H1 (cell line): Measurements from ENCODE around the gene VOPP1. TPM values are rescaled to one million over a fixed set of nuclear protein-coding genes. Genes with fewer than 3 reads are reported as not detected.

Source experiments
- CTCF ChIA-PET: fragments of 300-600 bp; sonication (Branson Sonifier 250); formaldehyde crosslinking; loops from one replicate; lab custom pipeline; 2021; ENCODE audit not compliant: partially characterized antibody; lab: Charles Lee
- POLR2A ChIA-PET: fragments of 300-600 bp; sonication (Branson Sonifier 250); formaldehyde crosslinking; loops from one replicate; lab custom pipeline; 2021; ENCODE audit warnings: inconsistent platforms; ENCODE audit not compliant: partially characterized antibody; lab: Charles Lee
- DNase-seq, 2 experiments: peaks; one replicate each; pipeline versions ENCODE4 v3.0.0 to v3.0.0-alpha.2; 2010 to 2022; ENCODE audit warnings: low spot score in 2 of 2, low read depth in 1 of 2, mixed read lengths in 1 of 2
- FAIRE-seq: peaks from 2 replicates; lab custom pipeline; 2011; peaks lifted over from hg19 to GRCh38; lab: Jason Lieb, UNC
- H2AFZ ChIP-seq: 2 replicates; pipeline ENCODE4 v1.8.1; 2012; ENCODE audit warnings: low read length, inconsistent platforms
- H2AK5ac ChIP-seq: 2 replicates; pipeline ENCODE4 v1.6.1; 2013; ENCODE audit warnings: low read depth, low read length
- H2BK120ac ChIP-seq: replicated peaks from 2 replicates; pipeline ENCODE3; 2013; ENCODE audit warnings: low read depth, low read length, inconsistent platforms
- H2BK12ac ChIP-seq: 2 replicates; pipeline ENCODE4 v1.6.1; 2013; ENCODE audit warnings: low read depth, low read length
- H2BK15ac ChIP-seq: 2 replicates; pipeline ENCODE4 v1.6.1; 2013; ENCODE audit warnings: low read length
- H2BK20ac ChIP-seq: 2 replicates; pipeline ENCODE4 v1.6.1; 2013; ENCODE audit warnings: low read length
- H2BK5ac ChIP-seq: 2 replicates; pipeline ENCODE4 v1.6.1; 2013; ENCODE audit warnings: low read depth, low read length
- H3K14ac ChIP-seq: 2 replicates; pipeline ENCODE4 v1.6.1; 2013; ENCODE audit warnings: inconsistent platforms; ENCODE audit not compliant: insufficient read length
- H3K18ac ChIP-seq: 2 replicates; pipeline ENCODE4 v1.6.1; 2013; ENCODE audit warnings: low read length; ENCODE audit errors: extremely low read depth
- H3K23ac ChIP-seq: 2 replicates; pipeline ENCODE4 v1.6.1; 2013; ENCODE audit warnings: inconsistent platforms; ENCODE audit not compliant: insufficient read length
- H3K23me2 ChIP-seq: 2 replicates; pipeline ENCODE4 v1.6.1; 2013; ENCODE audit warnings: low read depth, low read length
- H3K27ac ChIP-seq: 2 replicates; pipeline ENCODE4 v1.6.1; 2011; ENCODE audit warnings: low read depth, low read length, inconsistent platforms
- H3K27me3 ChIP-seq, 4 experiments: replicated peaks in 1 of 4; 1 replicate in 1 of 4; 2 replicates in 3 of 4; pipeline versions ENCODE4 v1.6.1 to v1.8.1; 2011 to 2013; ENCODE audit warnings: low read length in 3 of 4, mild to moderate bottlenecking in 3 of 4, inconsistent platforms in 2 of 4, mixed read lengths in 2 of 4, moderate library complexity in 1 of 4; ENCODE audit not compliant: control insufficient read depth in 3 of 4, insufficient read depth in 3 of 4; ENCODE audit errors: extremely low read depth in 1 of 4
- H3K36me3 ChIP-seq, 4 experiments: 2 replicates each; pipeline versions ENCODE4 v1.6.1 to v1.8.1; 2011 to 2013; ENCODE audit warnings: mild to moderate bottlenecking in 4 of 4, low read length in 3 of 4, moderate library complexity in 2 of 4, control low read depth in 1 of 4, inconsistent platforms in 1 of 4; ENCODE audit not compliant: insufficient read depth in 4 of 4, control insufficient read depth in 2 of 4
- H3K4ac ChIP-seq: replicated peaks from 2 replicates; pipeline ENCODE3; 2013; ENCODE audit warnings: low read length, low read depth, mixed read lengths, inconsistent platforms; ENCODE audit not compliant: insufficient read length
- H3K4me1 ChIP-seq, 4 experiments: replicated peaks in 1 of 4; 1 replicate in 1 of 4; 2 replicates in 3 of 4; pipeline versions ENCODE4 v1.6.1 to v1.8.1; 2011 to 2013; ENCODE audit warnings: low read length in 3 of 4, inconsistent platforms in 2 of 4, mixed read lengths in 1 of 4; ENCODE audit not compliant: insufficient read depth in 4 of 4, control insufficient read depth in 3 of 4
- H3K4me2 ChIP-seq, 2 experiments: 2 replicates each; pipeline versions ENCODE4 v1.6.1 to v1.8.1; 2011 to 2013; ENCODE audit warnings: low read depth in 2 of 2, low read length in 2 of 2, control low read depth in 1 of 2, inconsistent platforms in 1 of 2, mild to moderate bottlenecking in 1 of 2; ENCODE audit not compliant: insufficient read depth in 1 of 2
- H3K4me3 ChIP-seq, 4 experiments: fragments of 200-600, 300-600 bp in 1 of 4; sonication (generic), shearing (Covaris generic), sonication (Bioruptor Twin) in 1 of 4; 2 replicates each; pipeline versions ENCODE4 v1.5.1 to v1.8.1; 2011 to 2016; ENCODE audit warnings: low read length in 4 of 4, low read depth in 3 of 4, control low read depth in 2 of 4, inconsistent platforms in 2 of 4, mild to moderate bottlenecking in 2 of 4, mixed read lengths in 1 of 4, moderate library complexity in 1 of 4; ENCODE audit not compliant: insufficient read depth in 2 of 4; ENCODE audit errors: extremely low read depth in 1 of 4
- H3K56ac ChIP-seq: replicated peaks from 2 replicates; pipeline ENCODE3; 2013; ENCODE audit warnings: low read depth, mild to moderate bottlenecking, mixed read lengths, low read length, inconsistent platforms; ENCODE audit not compliant: insufficient read length
- H3K79me1 ChIP-seq: 2 replicates; pipeline ENCODE4 v1.6.1; 2013; ENCODE audit warnings: low read depth, low read length, control low read depth
- H3K79me2 ChIP-seq, 2 experiments: 2 replicates each; pipeline versions ENCODE4 v1.6.1 to v1.8.1; 2012 to 2013; ENCODE audit warnings: low read length in 2 of 2, mild to moderate bottlenecking in 2 of 2, inconsistent platforms in 1 of 2; ENCODE audit not compliant: insufficient read depth in 2 of 2, control insufficient read depth in 1 of 2
- H3K9ac ChIP-seq, 4 experiments: replicated peaks in 1 of 4; 1 replicate in 1 of 4; 2 replicates in 3 of 4; pipeline versions ENCODE4 v1.6.1 to v1.8.1; 2011 to 2013; ENCODE audit warnings: low read depth in 3 of 4, low read length in 3 of 4, control low read depth in 2 of 4, mild to moderate bottlenecking in 2 of 4, moderate library complexity in 2 of 4, inconsistent platforms in 1 of 4; ENCODE audit errors: extremely low read depth in 1 of 4
- H3K9me3 ChIP-seq, 2 experiments: 2 replicates each; pipeline versions ENCODE4 v1.6.1 to v1.8.1; 2012 to 2013; ENCODE audit warnings: mild to moderate bottlenecking in 2 of 2, moderate library complexity in 2 of 2, control low read depth in 1 of 2, inconsistent platforms in 1 of 2, low read depth in 1 of 2, low read length in 1 of 2, mixed read lengths in 1 of 2; ENCODE audit not compliant: insufficient read depth in 2 of 2
- H4K20me1 ChIP-seq, 2 experiments: replicated peaks in 1 of 2; 2 replicates each; pipeline versions ENCODE3 to v1.8.1; 2011 to 2013; ENCODE audit warnings: inconsistent platforms in 2 of 2, low read length in 2 of 2, mild to moderate bottlenecking in 1 of 2; ENCODE audit not compliant: insufficient read depth in 2 of 2, control insufficient read depth in 1 of 2
- H4K5ac ChIP-seq: 2 replicates; pipeline ENCODE4 v1.6.1; 2013; ENCODE audit warnings: low read length, low read depth, mixed read lengths, inconsistent platforms; ENCODE audit not compliant: insufficient read length
- H4K8ac ChIP-seq: 2 replicates; pipeline ENCODE4 v1.8.0; 2013; ENCODE audit warnings: mild to moderate bottlenecking, moderate library complexity, low read length, inconsistent platforms; ENCODE audit not compliant: insufficient read depth; ENCODE audit errors: extremely low read depth
- H4K91ac ChIP-seq: replicated peaks from 2 replicates; pipeline ENCODE3; 2013; ENCODE audit warnings: low read length, mixed read lengths, inconsistent platforms; ENCODE audit not compliant: insufficient read length
- CBX8 ChIP-seq: fragments of 300-800, 300-1000 bp; sonication (generic); IDR thresholded peaks from 2 replicates; pipeline ENCODE4 v1.7.1; 2016; ENCODE audit warnings: low read depth, low read length, borderline replicate concordance
- CEBPB ChIP-seq: IDR thresholded peaks from 2 replicates; pipeline ENCODE4 v1.6.1; 2012; ENCODE audit warnings: low read depth, low read length
- EP300 ChIP-seq, 2 experiments: IDR thresholded peaks; 1 replicate in 1 of 2; 2 replicates in 1 of 2; pipeline ENCODE4 v1.6.1; 2011 to 2012; ENCODE audit warnings: low read depth in 2 of 2, low read length in 2 of 2, mild to moderate bottlenecking in 2 of 2, borderline replicate concordance in 1 of 2, inconsistent platforms in 1 of 2, moderate library complexity in 1 of 2
- EZH2 ChIP-seq: fragments of 200-600 bp; sonication (generic); IDR thresholded peaks from 2 replicates; pipeline ENCODE4 v1.7.1; 2012; ENCODE audit warnings: low read depth, mild to moderate bottlenecking, moderate library complexity, low read length, inconsistent platforms; ENCODE audit not compliant: severe bottlenecking
- FOSL1 ChIP-seq: IDR thresholded peaks from 2 replicates; pipeline ENCODE4 v1.6.1; 2011; ENCODE audit warnings: mild to moderate bottlenecking, low read depth, low read length, moderate library complexity; ENCODE audit not compliant: insufficient read depth
- HDAC6 ChIP-seq: IDR thresholded peaks from one replicate; pipeline ENCODE4 v1.7.1; 2012; ENCODE audit warnings: low read depth, mild to moderate bottlenecking, inconsistent platforms, low read length, moderate library complexity
- JUND ChIP-seq: IDR thresholded peaks from 2 replicates; pipeline ENCODE4 v1.6.1; 2011; ENCODE audit warnings: mild to moderate bottlenecking, improper control_type of control experiment, low read length
- KDM1A ChIP-seq: fragments of 200-600, 300-600 bp; sonication (generic); IDR thresholded peaks from 2 replicates; pipeline ENCODE4 v1.7.1; 2016; ENCODE audit warnings: mild to moderate bottlenecking, low read length, borderline replicate concordance
- RBBP5 ChIP-seq: IDR thresholded peaks from 2 replicates; pipeline ENCODE4 v1.7.1; 2012; ENCODE audit warnings: low read depth, mild to moderate bottlenecking, inconsistent platforms, low read length, moderate library complexity, borderline replicate concordance
- RNF2 ChIP-seq: fragments of 200-900, 300-1000 bp; sonication (generic); IDR thresholded peaks from 2 replicates; pipeline ENCODE4 v1.7.1; 2016; ENCODE audit warnings: borderline replicate concordance, low read depth, mild to moderate bottlenecking, antibody characterized with exemption, low read length; ENCODE audit not compliant: poor library complexity, severe bottlenecking; ENCODE audit errors: missing control alignments
- SP1 ChIP-seq: IDR thresholded peaks from 2 replicates; pipeline ENCODE4 v1.6.1; 2011; ENCODE audit warnings: low read depth, low read length
- TAF7 ChIP-seq: optimal IDR thresholded peaks from 2 replicates; pipeline ENCODE3; 2011; ENCODE audit warnings: low read depth, mild to moderate bottlenecking, inconsistent platforms, low read length, moderate library complexity, borderline replicate concordance
- WGBS, 2 experiments: shearing (Covaris generic) in 1 of 2; methylation state at CpG; one replicate each; pipeline versions ENCODE4 v1.1.6 to v1.1.7; 2013 to 2015; ENCODE audit warnings: low lambda C conversion rate in 2 of 2, mixed read lengths in 2 of 2, inconsistent platforms in 1 of 2, low coverage in 1 of 2, missing lambda C conversion rate in 1 of 2; ENCODE audit not compliant: insufficient replicate concordance in 2 of 2, insufficient coverage in 1 of 2, insufficient read length in 1 of 2; ENCODE audit errors: extremely low coverage in 1 of 2, missing lambda C conversion rate in 1 of 2; 5-methylcytosine and 5-hydroxymethylcytosine counted together
- polyA plus RNA-seq, 7 experiments: library from polyadenylated mRNA; depleted of rRNA in 3 of 7; stranded (reverse) in 5 of 7; unstranded in 2 of 7; fragments of >200 nt in 5 of 7; fragments of 200-250 nt in 2 of 7; gene quantifications; 1 replicate in 5 of 7; 2 replicates in 1 of 7; 4 replicates in 1 of 7; pipeline versions ENCODE4 v1.2.1 to v1.2.3, GENCODE V29; 2011 to 2013; ENCODE audit warnings: missing spikeins in 2 of 7, mixed read lengths in 2 of 7
- total RNA-seq: library from RNA; stranded (reverse); fragmentation: NEBNext Ultra II Directional; extraction: Animal tissue kit (Norgen Biotek cat#: 25700); gene quantifications from 2 replicates; pipeline ENCODE4 v1.2.1, GENCODE V29; 2021

VOPP1 gene
- total and polyA plus RNA-seq, 2 of the 8 experiments (the other 6 are each of a cell fraction or from before 2014, with no cell fraction given): 44.7 to 83.0 TPM

- Histone ChIP-seq H2BK5ac (no peak overlapping the region), H2BK20ac (no peak overlapping the region), H3K27ac (no peak overlapping the region), H3K14ac (no peak overlapping the region), H3K27me3 (no peaks in the 10 kb centered on the region), H4K20me1 (peaks cover 3 to 9% of the 10 kb centered on the region in 2 experiments), H3K23ac (no peak overlapping the region), H2BK120ac (no peak overlapping the region), H3K4me1 (peaks cover 0 to 3% (median under 1%) of the 10 kb centered on the region in 4 experiments; a peak in 1 of 7 replicates), H3K56ac (no peak overlapping the region), H3K4me2 (no peak overlapping the region), H3K9me3 (no peaks in the 10 kb centered on the region), H4K8ac (no peak overlapping the region), H3K79me2 (peaks cover 0 to 17% of the 10 kb centered on the region in 2 experiments; a peak in 2 of 4 replicates), H3K79me1 (peaks cover 10% of the 10 kb centered on the region; the same call in 1 of the 2 replicates), H3K23me2 (no peaks in the 10 kb centered on the region), H3K36me3 (peaks cover 0 to 6% (median 3%) of the 10 kb centered on the region in 4 experiments; a peak in 3 of 8 replicates), H3K18ac (no peak overlapping the region), H4K5ac (no peak overlapping the region), H2AK5ac (no peak overlapping the region), H3K4ac (no peak overlapping the region), H2BK12ac (no peak overlapping the region), H4K91ac (no peak overlapping the region), H2AFZ (no peak overlapping the region), H3K4me3 (no peak overlapping the region), H2BK15ac (no peak overlapping the region), H3K9ac (no peak overlapping the region)
- DNase-seq: no peak
- ChIA-PET CTCF (interaction anchor here (0.6 to 0.7 kb wide), 2 partner anchors 9 to 16 kb away, joined by 3 to 4 read pairs; no protein-coding TSS in a partner anchor), POLR2A (no interaction called here)
- 97% methylated on average over 9 of the region's 9 CpGs; no CpG with 5 or more reads in 1 of the 2 experiments for WGBS, 2 experiments
- no peak for FAIRE-seq
- TF ChIP-seq JUND (no peak), KDM1A (no peak), EZH2 (no peak), SP1 (no peak), HDAC6 (no peak), RNF2 (no peak), FOSL1 (no peak), TAF7 (no peak), EP300 (IDR thresholded peaks at IDR 0.05; ENCODE audit: borderline replicate concordance in 1 of 2, low read depth in 2 of 2, low read length in 2 of 2) (no peak), RBBP5 (no peak), CEBPB (no peak), CBX8 (no peak)
These were observed 75.4 kb downstream of the VOPP1 start for GRCh38 chr7:55496906-55497305.
